ENCODE measurements around the gene AGBL4.

Gene AGBL4

DNA sequence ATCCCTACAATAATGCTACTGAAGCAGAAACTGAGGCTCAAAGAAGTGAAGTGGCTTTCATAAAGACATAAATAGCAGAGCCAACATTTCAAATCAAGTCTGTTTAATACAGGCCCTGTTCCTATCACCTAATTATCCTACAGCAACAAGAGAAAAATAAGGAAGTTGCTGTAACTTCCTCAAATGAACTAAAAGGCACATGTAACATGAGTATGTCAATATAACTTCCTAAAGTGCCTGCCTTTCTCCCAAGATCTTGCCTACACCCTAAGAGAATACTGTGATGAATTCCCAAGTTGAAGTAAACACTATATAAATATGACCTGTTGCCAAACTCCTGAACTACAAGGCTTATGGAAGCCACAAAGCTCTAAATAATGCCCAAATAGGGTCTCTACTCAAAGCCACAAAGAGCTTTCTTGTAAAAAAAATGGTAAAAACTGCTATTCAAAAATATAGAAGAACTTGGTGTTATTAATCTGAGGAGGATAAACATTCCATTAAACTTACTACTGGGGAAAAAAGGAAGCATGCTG is 1255.7 kb downstream of the AGBL4 start:
- no peak for DNase-seq (ENCODE audit: low read depth in 2 of 2)

DNA sequence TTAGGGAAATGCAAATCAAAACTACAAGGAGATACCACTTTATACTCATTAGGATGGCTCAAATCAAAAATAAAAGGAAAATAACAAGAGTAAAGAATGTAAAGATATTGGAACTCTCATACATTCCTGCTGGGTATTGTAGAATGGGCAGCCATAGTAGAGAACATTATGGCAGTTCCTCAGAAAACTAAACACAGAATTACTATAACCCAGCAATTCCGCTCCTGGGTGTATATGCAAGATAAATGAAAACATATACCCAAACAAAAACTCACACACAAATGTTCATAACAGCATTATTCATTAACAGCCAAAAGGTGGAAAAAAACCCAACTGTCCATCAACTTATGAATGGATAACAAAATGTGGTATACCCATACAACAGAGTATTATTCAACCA is 1258.4 kb downstream of the AGBL4 start:
- no peak for DNase-seq (ENCODE audit: low read depth in 2 of 2)

GRCh38 chr1:48761986-48762385 is 1261.8 kb downstream of the AGBL4 start:
- DNase-seq (ENCODE audit: low read depth in 2 of 2) = peak in 1 of 2 experiments; percentile 10

DNA sequence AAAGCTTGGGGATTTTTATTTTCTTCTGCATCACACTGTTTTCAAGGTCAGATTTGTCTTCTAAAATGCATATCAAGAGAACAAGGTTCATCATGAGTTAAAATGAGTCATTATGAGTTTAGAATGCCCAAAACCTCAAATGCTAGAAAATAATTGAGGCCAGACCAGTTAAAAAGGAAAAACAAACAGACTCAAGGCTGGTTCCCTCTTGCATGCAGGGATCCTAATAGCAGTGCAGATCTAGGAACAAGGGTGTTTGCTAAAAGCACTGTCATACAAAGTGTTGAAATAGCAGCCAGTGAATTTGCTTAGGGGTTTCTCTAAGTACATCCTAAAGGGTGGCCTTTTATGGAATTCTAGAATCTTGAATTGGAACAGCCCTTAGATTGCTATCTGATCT is 1262.3 kb downstream of the AGBL4 start:
- DNase-seq (ENCODE audit: low read depth in 2 of 2) = peak; percentile 48 to 54

GRCh38 chr1:48760857-48761256 is 1262.9 kb downstream of the AGBL4 start:
- DNase-seq (ENCODE audit: low read depth in 2 of 2) = no peak

GRCh38 chr1:48758976-48759375 is 1264.8 kb downstream of the AGBL4 start:
- DNase-seq (ENCODE audit: low read depth in 2 of 2) = no peak

- DNase-seq (ENCODE audit: low read depth in 2 of 2) = no peak
Measured at GRCh38 chr1:48757363-48757762, 1266.4 kb downstream of the AGBL4 start.

DNA sequence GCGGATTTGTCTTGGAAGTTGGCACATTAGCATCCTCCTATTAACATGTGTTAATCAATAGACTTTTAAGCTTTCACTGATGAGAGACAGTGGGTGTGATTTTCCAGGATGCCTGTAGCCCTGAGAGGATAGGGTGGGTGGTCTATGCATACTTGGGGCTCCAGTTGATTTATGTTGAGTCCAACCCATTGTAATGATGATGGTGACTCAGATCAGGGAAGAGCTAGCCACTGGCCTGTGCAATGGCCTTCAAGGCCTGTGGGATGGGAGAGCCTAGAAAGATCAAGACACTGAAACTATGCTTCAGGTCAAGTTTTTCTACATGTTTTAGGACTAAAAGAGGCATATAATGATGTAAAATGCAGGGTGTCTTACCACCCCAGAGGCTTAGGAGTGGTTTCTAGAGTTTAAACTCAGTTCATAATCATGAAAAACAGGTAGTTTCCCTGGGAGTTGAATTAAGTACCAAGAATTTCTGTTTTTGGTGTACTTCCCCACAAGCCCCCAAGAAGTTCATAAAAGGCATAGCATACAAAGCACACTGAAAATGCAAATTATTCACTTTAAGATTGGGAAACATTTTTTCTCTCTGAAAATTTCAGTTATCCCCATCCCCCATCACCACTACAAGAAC is 1267.0 kb downstream of the AGBL4 start:
- no peak for DNase-seq (ENCODE audit: low read depth in 2 of 2)

DNA sequence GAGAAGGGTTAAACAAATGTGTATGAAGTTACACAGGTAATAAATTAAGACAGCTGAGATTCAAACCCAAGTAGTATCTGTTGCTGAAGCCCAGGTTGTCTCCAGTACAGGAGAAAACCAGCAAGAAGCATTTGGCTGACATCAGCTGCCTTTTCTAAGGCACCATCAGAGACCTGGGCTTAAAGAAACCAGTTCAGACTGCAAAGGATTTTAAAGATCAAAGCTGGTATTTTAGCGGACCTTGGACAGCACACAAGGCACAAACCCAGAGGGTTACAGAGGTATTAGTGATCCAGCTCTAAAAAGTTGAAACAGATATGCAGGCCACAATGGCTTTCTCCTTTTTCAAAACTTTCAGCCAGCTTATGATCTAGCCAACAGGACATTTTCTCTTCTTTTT is 1270.5 kb downstream of the AGBL4 start:
- no peak for DNase-seq (ENCODE audit: low read depth in 2 of 2)

DNA sequence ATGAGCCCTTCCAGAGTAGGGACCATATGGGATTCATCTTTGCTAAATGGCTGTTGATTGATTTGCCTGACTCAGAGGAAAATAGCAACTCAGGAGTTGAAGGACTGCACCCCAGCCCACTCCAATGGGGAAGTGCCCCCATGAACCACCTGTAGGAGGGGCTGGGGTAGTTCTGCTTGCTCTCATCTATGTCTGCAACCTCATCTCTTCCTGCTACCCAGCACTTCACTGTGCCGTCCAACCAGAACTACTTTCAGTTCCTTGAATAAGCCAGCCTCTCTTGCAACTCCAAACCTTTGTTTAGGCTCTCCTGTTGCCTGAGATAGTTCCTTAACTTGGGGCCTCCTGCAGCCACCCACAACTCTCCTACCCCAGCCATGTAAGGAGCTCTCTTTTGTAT is 1273.6 kb downstream of the AGBL4 start:
- no peak for DNase-seq (ENCODE audit: low read depth in 2 of 2)

- no peak for DNase-seq (ENCODE audit: low read depth in 2 of 2)
Measured at GRCh38 chr1:48749068-48749467, 1274.7 kb downstream of the AGBL4 start.

DNA sequence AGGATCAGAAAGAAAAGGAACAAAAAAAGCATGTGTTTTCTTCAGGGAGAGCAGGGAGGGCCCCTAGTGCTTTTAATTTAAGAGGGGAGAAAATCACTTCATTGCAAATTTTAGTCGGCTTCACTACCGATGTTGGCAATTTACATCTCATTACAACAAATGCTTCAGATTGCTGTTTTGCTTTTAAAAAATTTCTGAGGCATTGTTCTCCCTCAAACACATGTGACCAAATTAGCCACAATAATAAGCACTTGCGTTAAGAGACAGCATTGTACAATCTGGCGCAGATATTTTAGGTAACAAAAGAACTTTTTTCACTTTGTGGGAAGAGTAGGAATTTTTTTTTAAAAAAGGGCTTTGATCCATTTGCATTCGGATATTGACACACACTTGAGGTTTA is 1276.8 kb downstream of the AGBL4 start:
- no peak for DNase-seq (ENCODE audit: low read depth in 2 of 2)

GRCh38 chr1:48744032-48744431 is 1279.7 kb downstream of the AGBL4 start:
- no peak for DNase-seq (ENCODE audit: low read depth in 2 of 2)

DNA sequence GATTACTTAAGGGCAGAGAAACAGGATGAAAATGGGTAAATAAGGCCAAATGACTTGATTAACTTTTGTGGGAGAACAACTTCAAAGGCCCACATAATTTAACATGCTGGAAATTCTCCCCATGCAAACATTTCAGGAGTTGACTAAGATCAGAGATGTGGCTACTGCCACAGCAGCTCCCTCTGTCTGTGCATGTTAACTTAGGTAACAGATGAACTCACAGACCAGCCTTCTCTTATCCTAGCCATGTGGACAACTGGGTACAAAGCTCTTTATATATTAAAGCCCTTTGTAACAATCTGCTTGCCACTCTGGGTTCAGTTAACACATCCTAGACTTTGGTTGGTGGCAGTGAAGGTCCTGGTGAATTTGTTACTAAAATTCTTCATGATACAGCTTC is 1280.3 kb downstream of the AGBL4 start:
- no peak for DNase-seq (ENCODE audit: low read depth in 2 of 2)

DNA sequence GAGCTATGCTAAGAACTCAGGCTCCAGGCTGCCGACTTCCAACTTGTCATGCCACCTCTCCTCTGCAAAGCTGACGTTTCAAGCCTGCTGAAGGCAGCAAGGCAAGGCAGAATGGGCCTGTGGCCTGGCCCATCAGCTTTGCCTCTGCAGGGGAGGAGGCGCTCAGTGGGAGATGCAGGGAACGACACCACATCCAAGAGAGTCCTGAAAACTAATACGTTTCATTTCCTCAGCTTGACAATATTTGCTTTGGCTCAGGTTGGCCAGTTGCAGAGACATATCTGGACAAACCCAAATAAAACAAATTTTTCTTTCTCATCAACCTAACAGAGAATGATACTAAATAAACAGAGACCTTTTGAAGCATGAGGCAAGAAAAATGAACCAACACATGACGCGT is 1282.4 kb downstream of the AGBL4 start:
- no peak for DNase-seq (ENCODE audit: low read depth in 2 of 2)

- no peak for DNase-seq (ENCODE audit: low read depth in 2 of 2)
Measured at GRCh38 chr1:48740621-48741020, 1283.1 kb downstream of the AGBL4 start.

GRCh38 chr1:48739091-48739490 is 1284.7 kb downstream of the AGBL4 start:
- no peak for DNase-seq (ENCODE audit: low read depth in 2 of 2)

GRCh38 chr1:48738356-48738755 is 1285.4 kb downstream of the AGBL4 start:
- no peak for DNase-seq (ENCODE audit: low read depth in 2 of 2)

GRCh38 chr1:48735796-48736195 is 1288.0 kb downstream of the AGBL4 start:
- no peak for DNase-seq (ENCODE audit: low read depth in 2 of 2)

- no peak for DNase-seq (ENCODE audit: low read depth in 2 of 2)
Measured at GRCh38 chr1:48730164-48730910, 1293.4 kb downstream of the AGBL4 start.

DNA sequence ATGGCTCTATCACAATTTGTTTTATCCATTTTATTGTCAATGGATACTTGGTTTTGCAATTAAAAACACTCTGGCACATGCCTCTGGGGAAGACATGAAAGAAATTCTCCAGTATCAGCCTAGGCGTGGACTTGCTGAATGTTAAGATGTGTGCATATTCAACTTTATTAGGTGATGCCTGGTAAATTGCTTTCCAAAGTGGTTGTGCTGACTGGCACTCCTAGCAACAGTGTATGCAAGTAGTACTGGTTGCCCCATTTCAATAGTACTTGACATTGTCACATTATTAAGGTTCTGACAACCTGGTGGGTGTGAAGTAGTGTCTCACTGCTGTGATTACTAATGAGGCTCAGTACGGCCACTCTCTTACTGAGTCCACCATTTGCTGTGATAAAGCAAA is 1295.2 kb downstream of the AGBL4 start:
- DNase-seq (ENCODE audit: low read depth in 2 of 2) = no peak

GRCh38 chr1:48726557-48727215 is 1297.1 kb downstream of the AGBL4 start:
- DNase-seq (ENCODE audit: low read depth in 2 of 2) = no peak

- no peak for DNase-seq (ENCODE audit: low read depth in 2 of 2)
Measured at GRCh38 chr1:48726139-48726538, 1297.6 kb downstream of the AGBL4 start.
